K562 (cell line): ENCODE results near the gene RNF114. TPM values are rescaled to one million over a fixed set of nuclear protein-coding genes. Genes with fewer than 3 reads are reported as not detected.

Source experiments
- CAMTA2 ChIP-seq: fragments of 250-450 bp; sonication (Bioruptor Pico); conservative IDR thresholded peaks from 2 replicates; pipeline ENCODE4 v1.5.1; 2022
- CEBPB ChIP-seq: fragments of 450-650 bp; IDR thresholded peaks from 2 replicates; pipeline ENCODE4 v1.6.1; 2016; ENCODE audit warnings: missing genetic modification characterization, missing compliant biosample characterization
- CTCF ChIP-seq, 3 experiments: IDR thresholded peaks in 2 of 3; conservative IDR thresholded peaks in 1 of 3; 2 replicates each; pipeline ENCODE4 v1.5.1; 2011 to 2012; ENCODE audit warnings: low read length in 3 of 3, mild to moderate bottlenecking in 3 of 3, control low read depth in 2 of 3, improper control_type of control experiment in 1 of 3, inconsistent platforms in 1 of 3, low read depth in 1 of 3, mixed read lengths in 1 of 3, moderate library complexity in 1 of 3; ENCODE audit not compliant: insufficient read depth in 2 of 3
- FOS ChIP-seq: IDR thresholded peaks from 3 replicates; pipeline ENCODE4 v1.6.1; 2011; ENCODE audit not compliant: insufficient read length; ENCODE audit errors: extremely low read depth
- GABPB1 ChIP-seq: sonication (generic); formaldehyde crosslinking; IDR thresholded peaks from 2 replicates; pipeline ENCODE4 v1.8.0; 2022; ENCODE audit warnings: mild to moderate bottlenecking, missing genetic modification reagents
- GATAD2A ChIP-seq: fragments of 450-650 bp; IDR thresholded peaks from 2 replicates; pipeline ENCODE4 v1.6.1; 2017
- HDGF ChIP-seq: fragments of 450-650 bp; IDR thresholded peaks from 2 replicates; pipeline ENCODE4 v1.6.1; 2016
- HSF4 ChIP-seq: fragments of 250-450 bp; sonication (Bioruptor Pico); IDR thresholded peaks from 2 replicates; pipeline ENCODE4 v2.1.2; 2022; ENCODE audit warnings: mild to moderate bottlenecking, moderate library complexity, borderline replicate concordance
- KDM4B ChIP-seq, 2 experiments: fragments of 450-650 bp in 1 of 2; sonication (generic) in 1 of 2; IDR thresholded peaks; 2 replicates each; pipeline ENCODE4 v1.6.1; 2016 to 2017; ENCODE audit warnings: borderline replicate concordance in 2 of 2, antibody characterized with exemption in 1 of 2, low read depth in 1 of 2, mild to moderate bottlenecking in 1 of 2
- RHOXF2B ChIP-seq: fragments of 250-450 bp; sonication (Bioruptor Pico); conservative IDR thresholded peaks from 2 replicates; pipeline ENCODE4 v1.5.1; 2021
- SAFB ChIP-seq: fragments of 200-400 bp; formaldehyde crosslinking; IDR thresholded peaks from 2 replicates; pipeline ENCODE4 v1.6.1; 2017; ENCODE audit warnings: low read depth, low read length, borderline replicate concordance
- SOX6 ChIP-seq: fragments of 450-650 bp; IDR thresholded peaks from 2 replicates; pipeline ENCODE4 v1.6.1; 2014; ENCODE audit warnings: mild to moderate bottlenecking
- ZNF444 ChIP-seq: fragments of 250-450 bp; sonication (Bioruptor Pico); IDR thresholded peaks from 2 replicates; pipeline ENCODE4 v1.4.0; 2020; ENCODE audit warnings: mild to moderate bottlenecking, moderate library complexity
- ZNF518B ChIP-seq: fragments of 250-450 bp; sonication (Bioruptor Pico); IDR thresholded peaks from 2 replicates; pipeline ENCODE4 v1.5.0; 2021; ENCODE audit warnings: mild to moderate bottlenecking, moderate library complexity
- ZNF586 ChIP-seq: fragments of 450-650 bp; formaldehyde crosslinking; conservative IDR thresholded peaks from 2 replicates; pipeline ENCODE4 v1.4.0; 2020; ENCODE audit warnings: mild to moderate bottlenecking, moderate library complexity
- ZNF644 ChIP-seq: fragments of 200-800 bp; sonication (Bioruptor generic); IDR thresholded peaks from 2 replicates; pipeline ENCODE4 v1.6.1; 2016; ENCODE audit warnings: low read depth, missing genetic modification characterization, missing compliant biosample characterization
- polyA plus RNA-seq, 8 experiments: library from polyadenylated mRNA; depleted of rRNA in 4 of 8; stranded (reverse) in 5 of 8; unstranded in 3 of 8; fragments of >200 nt; fragmentation: Nextera tagmentation in 2 of 8; fragmentation: Illumina TruSeq in 1 of 8; extraction: Ambion mirVana in 2 of 8; extraction: Trizol in 1 of 8; gene quantifications; 2 replicates each; pipeline versions ENCODE4 v1.2.1 to v1.2.3, GENCODE V29; 2011 to 2014; ENCODE audit warnings: inconsistent platforms in 1 of 8, missing spikeins in 1 of 8
- total RNA-seq, 7 experiments: library from RNA; depleted of rRNA in 6 of 7; stranded (reverse); fragments of >200 nt in 6 of 7; fragmentation: Illumina TruSeq in 2 of 7; extraction: Trizol in 2 of 7; gene quantifications; 2 replicates each; pipeline versions ENCODE4 v1.2.1 to v1.2.3, GENCODE V29; 2011 to 2021; ENCODE audit warnings: low replicate concordance in 1 of 7
- TF ChIP-seq, protein P1 (sequence below): fragments of 250-450 bp; sonication (Bioruptor Pico); IDR thresholded peaks from 2 replicates; pipeline ENCODE4 v1.4.0; 2020; ENCODE audit warnings: mild to moderate bottlenecking, moderate library complexity
- TF ChIP-seq, protein P2 (sequence below): fragments of 250-450 bp; sonication (Bioruptor Pico); IDR thresholded peaks from 2 replicates; pipeline ENCODE4 v1.4.0; 2020; ENCODE audit warnings: mild to moderate bottlenecking, moderate library complexity

Gene RNF114
- total and polyA plus RNA-seq, 9 of the 15 experiments (the other 6 are each of a cell fraction or from before 2014, with no cell fraction given) = 38.6 to 111 (median 62.6) TPM

- TF ChIP-seq SAFB (no peak), CTCF (IDR thresholded peaks at IDR 0.05 in 2 of 3, conservative IDR thresholded peaks at IDR 0.05 in 1 of 3; ENCODE audit: insufficient read depth in 2 of 3, low read depth in 1 of 3, low read length in 3 of 3) (peak; percentile 97 to 99 (median 97)), RHOXF2B (CRISPR knock-in tag) (no peak), CAMTA2 (CRISPR knock-in tag) (no peak), HSF4 (CRISPR knock-in tag) (0 out of 2 replicates have a peak, but pooled peaks have one; percentile 39), ZNF586 (CRISPR knock-in tag) (no peak), HDGF (peak; percentile 2; the same call in 1 of the 2 replicates), GATAD2A (peak; percentile 94), GABPB1 (CRISPR knock-in tag) (peak; percentile 76), ZNF644 (tag) (no peak), KDM4B (IDR thresholded peaks at IDR 0.05; ENCODE audit: borderline replicate concordance in 2 of 2, low read depth in 1 of 2) (no peak), SOX6 (peak; percentile 70), CEBPB (tag) (no peak), FOS (no peak), ZNF518B (CRISPR knock-in tag) (no peak), ZNF444 (CRISPR knock-in tag) (no peak)
- TF ChIP-seq, protein P1, sequence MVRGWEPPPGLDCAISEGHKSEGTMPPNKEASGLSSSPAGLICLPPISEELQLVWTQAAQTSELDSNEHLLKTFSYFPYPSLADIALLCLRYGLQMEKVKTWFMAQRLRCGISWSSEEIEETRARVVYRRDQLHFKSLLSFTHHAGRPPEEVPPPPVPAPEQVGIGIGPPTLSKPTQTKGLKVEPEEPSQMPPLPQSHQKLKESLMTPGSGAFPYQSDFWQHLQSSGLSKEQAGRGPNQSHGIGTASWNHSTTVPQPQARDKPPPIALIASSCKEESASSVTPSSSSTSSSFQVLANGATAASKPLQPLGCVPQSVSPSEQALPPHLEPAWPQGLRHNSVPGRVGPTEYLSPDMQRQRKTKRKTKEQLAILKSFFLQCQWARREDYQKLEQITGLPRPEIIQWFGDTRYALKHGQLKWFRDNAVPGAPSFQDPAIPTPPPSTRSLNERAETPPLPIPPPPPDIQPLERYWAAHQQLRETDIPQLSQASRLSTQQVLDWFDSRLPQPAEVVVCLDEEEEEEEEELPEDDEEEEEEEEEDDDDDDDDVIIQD (CRISPR knock-in tag) = no peak
- TF ChIP-seq, protein P2, sequence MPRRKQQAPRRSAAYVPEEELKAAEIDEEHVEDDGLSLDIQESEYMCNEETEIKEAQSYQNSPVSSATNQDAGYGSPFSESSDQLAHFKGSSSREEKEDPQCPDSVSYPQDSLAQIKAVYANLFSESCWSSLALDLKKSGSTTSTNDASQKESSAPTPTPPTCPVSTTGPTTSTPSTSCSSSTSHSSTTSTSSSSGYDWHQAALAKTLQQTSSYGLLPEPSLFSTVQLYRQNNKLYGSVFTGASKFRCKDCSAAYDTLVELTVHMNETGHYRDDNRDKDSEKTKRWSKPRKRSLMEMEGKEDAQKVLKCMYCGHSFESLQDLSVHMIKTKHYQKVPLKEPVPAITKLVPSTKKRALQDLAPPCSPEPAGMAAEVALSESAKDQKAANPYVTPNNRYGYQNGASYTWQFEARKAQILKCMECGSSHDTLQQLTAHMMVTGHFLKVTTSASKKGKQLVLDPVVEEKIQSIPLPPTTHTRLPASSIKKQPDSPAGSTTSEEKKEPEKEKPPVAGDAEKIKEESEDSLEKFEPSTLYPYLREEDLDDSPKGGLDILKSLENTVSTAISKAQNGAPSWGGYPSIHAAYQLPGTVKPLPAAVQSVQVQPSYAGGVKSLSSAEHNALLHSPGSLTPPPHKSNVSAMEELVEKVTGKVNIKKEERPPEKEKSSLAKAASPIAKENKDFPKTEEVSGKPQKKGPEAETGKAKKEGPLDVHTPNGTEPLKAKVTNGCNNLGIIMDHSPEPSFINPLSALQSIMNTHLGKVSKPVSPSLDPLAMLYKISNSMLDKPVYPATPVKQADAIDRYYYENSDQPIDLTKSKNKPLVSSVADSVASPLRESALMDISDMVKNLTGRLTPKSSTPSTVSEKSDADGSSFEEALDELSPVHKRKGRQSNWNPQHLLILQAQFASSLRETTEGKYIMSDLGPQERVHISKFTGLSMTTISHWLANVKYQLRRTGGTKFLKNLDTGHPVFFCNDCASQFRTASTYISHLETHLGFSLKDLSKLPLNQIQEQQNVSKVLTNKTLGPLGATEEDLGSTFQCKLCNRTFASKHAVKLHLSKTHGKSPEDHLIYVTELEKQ (CRISPR knock-in tag) = no peak
Measured at GRCh38 chr20:49979030-49979832, 43.0 kb downstream of the RNF114 start (continued).
